ENCODE data around the gene FAM13A. TPM values are rescaled to one million over a fixed set of nuclear protein-coding genes. Genes with fewer than 3 reads are reported as not detected.

The FAM13A gene
- total and polyA plus RNA-seq, 9 of the 15 experiments (the other 6 are each of a cell fraction or from before 2014, with no cell fraction given) = 11.3 to 23.3 (median 14.7) TPM

- ChIA-PET POLR2A (no interaction called here), CTCF (ENCODE audit: low intra/inter-chr PET ratio) (no interaction called here)
- peak overlapping the region; percentile 47 for H3K4me2 ChIP-seq (ENCODE audit: insufficient read depth, low read length)
- peak overlapping the region; percentile 66 for H3K27ac ChIP-seq (ENCODE audit: extremely low read depth, low read depth, low read length)
- FAIRE-seq (no peak), DNase-seq (ENCODE audit: extremely low read depth in 1 of 4, low spot score in 3 of 4) (peak in 1 of 4 experiments; percentile 30), ATAC-seq (peak; percentile 80)
- 40% methylated on average over 5 of the region's 5 CpGs for WGBS (ENCODE audit: insufficient coverage, low coverage, missing lambda C conversion rate)
- H4K20me1 ChIP-seq (replicated peaks; ENCODE audit: control insufficient read depth, insufficient read depth, low read length) = no peaks in the 10 kb centered on the region
- peaks cover 0 to 12% of the 10 kb centered on the region in 2 experiments; a peak in 2 of 5 replicates for H3K4me1 ChIP-seq (replicated peaks in 1 of 2; ENCODE audit: control insufficient read depth in 2 of 2, insufficient read depth in 2 of 2, low read length in 2 of 2)
- H3K36me3 ChIP-seq (ENCODE audit: control insufficient read depth, insufficient read depth, low read length) = peaks cover 39% of the 10 kb centered on the region; the same call in 2 of the 3 replicates
- H3K79me2 ChIP-seq (ENCODE audit: control insufficient read depth, insufficient read depth, low read length) = peaks cover 15% of the 10 kb centered on the region
- no peaks in the 10 kb centered on the region for H3K9me1 ChIP-seq (ENCODE audit: control insufficient read depth, insufficient read depth, low read length)
- H3K27me3 ChIP-seq (ENCODE audit: control insufficient read depth in 2 of 2, insufficient read depth in 2 of 2, low read length in 2 of 2) = no peaks in the 10 kb centered on the region
- H3K9ac ChIP-seq (ENCODE audit: insufficient read depth in 1 of 2, low read depth in 2 of 2, low read length in 2 of 2) = peak overlapping the region in 1 of 2 experiments; percentile 10; a peak in 1 of 4 replicates
- 0 out of 2 replicates have a peak overlapping the region, but pooled peaks have one; percentile 7 for H2AFZ ChIP-seq (ENCODE audit: low read depth, low read length)
- 0 out of 2 replicates have a peak, but pooled peaks cover 3% of the 10 kb centered on the region for H3K9me3 ChIP-seq (replicated peaks; ENCODE audit: control insufficient read depth, insufficient read depth, low read depth, low read length)
- no peak overlapping the region for H3K4me3 ChIP-seq
- intact Hi-C loops (cut with micrococcal nuclease) (no loop called here), in situ Hi-C loops (cut with MboI) (loop anchor here (5.0 kb wide), 1 partner anchor 193 kb away; no protein-coding TSS in a partner anchor)
- BruUV-seq (replicated peaks) = no TSS peak
- TF ChIP-seq ZNF146 (CRISPR knock-in tag; IDR thresholded peaks at IDR 0.05; ENCODE audit: unreplicated experiment) (no peak), TCF3 (CRISPR knock-in tag; IDR thresholded peaks at IDR 0.05) (peak; percentile 39; the same call in 1 of the 2 replicates), NKRF (IDR thresholded peaks at IDR 0.05; ENCODE audit: borderline replicate concordance) (no peak), TAL1 (IDR thresholded peaks at IDR 0.05) (peak; percentile 63), RBBP5 (IDR thresholded peaks at IDR 0.05; ENCODE audit: borderline replicate concordance, insufficient read depth, low read length, poor library complexity, severe bottlenecking) (no peak), CBFA2T3 (IDR thresholded peaks at IDR 0.05) (peak; percentile 73), TEAD4 (IDR thresholded peaks at IDR 0.05; ENCODE audit: low read length) (peak; percentile 26; the same call in 1 of the 2 replicates), TEAD4 (CRISPR knock-in tag; IDR thresholded peaks at IDR 0.05; ENCODE audit: borderline replicate concordance) (no peak), RBM17 (IDR thresholded peaks at IDR 0.05; ENCODE audit: borderline replicate concordance, low read depth, low read length) (no peak), ZFPM2 (CRISPR knock-in tag; IDR thresholded peaks at IDR 0.05) (no peak), HDAC6 (IDR thresholded peaks at IDR 0.05; ENCODE audit: low read depth, low read length) (no peak), ARID1B (IDR thresholded peaks at IDR 0.05) (peak; percentile 47), CBFA2T2 (conservative IDR thresholded peaks at IDR 0.05) (peak; percentile 53), PRDM10 (IDR thresholded peaks at IDR 0.05; ENCODE audit: partially characterized antibody) (peak; percentile 9)
Observed at GRCh38 chr4:89009761-89010369, 47.1 kb downstream of the FAM13A start.

Data from K562 (cell line).